H54 (cell line): ENCODE data around the gene TENM3.

Source experiments
- DNase-seq: peaks from one replicate; pipeline ENCODE4 v3.0.0; 2011; ENCODE audit warnings: low spot score, mixed read lengths; ENCODE audit not compliant: insufficient read length
- FAIRE-seq: peaks from 3 replicates; lab custom pipeline; 2011; peaks lifted over from hg19 to GRCh38; lab: Jason Lieb, UNC
- POLR2A ChIP-seq: IDR thresholded peaks from 2 replicates; pipeline ENCODE4 v1.6.1; 2011; ENCODE audit warnings: low read depth, mild to moderate bottlenecking, low read length

Gene TENM3

GRCh38 chr4:182273191-182273935, 30.2 kb downstream of the TENM3 start:
- no peak for DNase-seq
- no peak for FAIRE-seq
- no peak for TF ChIP-seq POLR2A

GRCh38 chr4:182276210-182277109, 33.3 kb downstream of the TENM3 start:
- no peak for DNase-seq
- FAIRE-seq: no peak
- no peak for TF ChIP-seq POLR2A

GRCh38 chr4:182277377-182277776, 34.2 kb downstream of the TENM3 start:
- TF ChIP-seq POLR2A: no peak
- no peak for FAIRE-seq
- DNase-seq: no peak

- no peak for FAIRE-seq
- no peak for DNase-seq
- TF ChIP-seq POLR2A: no peak
Measured at GRCh38 chr4:182278729-182279128, 35.5 kb downstream of the TENM3 start.

GRCh38 chr4:182280436-182281111, 37.4 kb downstream of the TENM3 start:
- no peak for DNase-seq
- no peak for FAIRE-seq
- no peak for TF ChIP-seq POLR2A

- no peak for TF ChIP-seq POLR2A
- FAIRE-seq (no peak), DNase-seq (peak; percentile 12)
Measured at GRCh38 chr4:182286035-182286434, 42.8 kb downstream of the TENM3 start.

GRCh38 chr4:182286931-182287330, 43.7 kb downstream of the TENM3 start:
- FAIRE-seq (no peak), DNase-seq (no peak)
- TF ChIP-seq POLR2A: no peak

GRCh38 chr4:182288534-182288933, 45.3 kb downstream of the TENM3 start:
- TF ChIP-seq POLR2A: no peak
- FAIRE-seq: no peak
- no peak for DNase-seq

- no peak for TF ChIP-seq POLR2A
- FAIRE-seq (no peak), DNase-seq (no peak)
Measured at GRCh38 chr4:182289809-182290208, 46.6 kb downstream of the TENM3 start.

GRCh38 chr4:182291175-182291574, 48.0 kb downstream of the TENM3 start:
- no peak for TF ChIP-seq POLR2A
- FAIRE-seq: no peak
- no peak for DNase-seq

- no peak for TF ChIP-seq POLR2A
- FAIRE-seq: no peak
- DNase-seq: no peak
Measured at GRCh38 chr4:182291597-182292270, 48.5 kb downstream of the TENM3 start.

- no peak for DNase-seq
- FAIRE-seq: no peak
- TF ChIP-seq POLR2A: no peak
Measured at GRCh38 chr4:182292612-182293011, 49.4 kb downstream of the TENM3 start.

GRCh38 chr4:182293691-182294255, 50.6 kb downstream of the TENM3 start:
- no peak for DNase-seq
- FAIRE-seq: no peak
- TF ChIP-seq POLR2A: no peak
